ENCODE measurements around the gene NTSR1.

DNA sequence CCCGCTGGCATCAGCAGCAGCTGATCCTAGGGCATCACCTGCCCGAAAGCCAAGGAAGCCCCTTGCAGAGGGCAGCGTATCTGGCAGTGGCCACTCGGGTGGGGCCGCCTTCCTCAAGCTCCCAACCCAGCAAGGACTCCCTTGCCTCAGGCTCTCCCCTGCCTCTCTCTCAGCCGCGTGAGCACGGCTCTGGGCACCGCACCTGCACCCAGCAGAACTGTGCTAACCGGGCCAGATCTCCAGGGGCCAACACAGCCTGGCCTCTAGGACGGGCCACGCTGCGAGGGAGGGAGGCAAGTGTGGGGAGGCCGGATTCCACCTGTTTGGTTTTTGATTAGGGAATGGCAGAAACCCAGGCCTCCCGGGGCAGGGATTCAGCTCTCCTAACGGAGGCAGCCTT is 75.9 kb downstream of the NTSR1 start:
- TF ChIP-seq, protein P1, sequence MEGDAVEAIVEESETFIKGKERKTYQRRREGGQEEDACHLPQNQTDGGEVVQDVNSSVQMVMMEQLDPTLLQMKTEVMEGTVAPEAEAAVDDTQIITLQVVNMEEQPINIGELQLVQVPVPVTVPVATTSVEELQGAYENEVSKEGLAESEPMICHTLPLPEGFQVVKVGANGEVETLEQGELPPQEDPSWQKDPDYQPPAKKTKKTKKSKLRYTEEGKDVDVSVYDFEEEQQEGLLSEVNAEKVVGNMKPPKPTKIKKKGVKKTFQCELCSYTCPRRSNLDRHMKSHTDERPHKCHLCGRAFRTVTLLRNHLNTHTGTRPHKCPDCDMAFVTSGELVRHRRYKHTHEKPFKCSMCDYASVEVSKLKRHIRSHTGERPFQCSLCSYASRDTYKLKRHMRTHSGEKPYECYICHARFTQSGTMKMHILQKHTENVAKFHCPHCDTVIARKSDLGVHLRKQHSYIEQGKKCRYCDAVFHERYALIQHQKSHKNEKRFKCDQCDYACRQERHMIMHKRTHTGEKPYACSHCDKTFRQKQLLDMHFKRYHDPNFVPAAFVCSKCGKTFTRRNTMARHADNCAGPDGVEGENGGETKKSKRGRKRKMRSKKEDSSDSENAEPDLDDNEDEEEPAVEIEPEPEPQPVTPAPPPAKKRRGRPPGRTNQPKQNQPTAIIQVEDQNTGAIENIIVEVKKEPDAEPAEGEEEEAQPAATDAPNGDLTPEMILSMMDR (IDR thresholded peaks at IDR 0.05) = no peak
- TF ChIP-seq POLR2A (IDR thresholded peaks at IDR 0.05) = no peak

Measured in right lobe of liver (tissue), 4 donors.